Measurements from ENCODE around the gene GPS1. TPM values are rescaled to one million over a fixed set of nuclear protein-coding genes. Genes with fewer than 3 reads are reported as not detected.

GPS1 gene
- total and polyA plus RNA-seq, 9 of the 15 experiments (the other 6 are each of a cell fraction or from before 2014, with no cell fraction given): 3.1 to 167 (median 69.9) TPM

- TF ChIP-seq CXXC5 (CRISPR knock-in tag; IDR thresholded peaks at IDR 0.05) (no peak), ZBTB11 (CRISPR knock-in tag; IDR thresholded peaks at IDR 0.05) (no peak), TEAD4 (IDR thresholded peaks at IDR 0.05; ENCODE audit: low read length) (no peak), TEAD4 (CRISPR knock-in tag; IDR thresholded peaks at IDR 0.05; ENCODE audit: borderline replicate concordance) (peak; percentile 52; the same call in 1 of the 2 replicates), KAT7 (CRISPR knock-in tag; IDR thresholded peaks at IDR 0.05; ENCODE audit: borderline replicate concordance) (no peak), CTCF (IDR thresholded peaks at IDR 0.05 in 2 of 3, conservative IDR thresholded peaks at IDR 0.05 in 1 of 3; ENCODE audit: insufficient read depth in 2 of 3, low read depth in 1 of 3, low read length in 3 of 3) (peak in 2 of 3 experiments; percentile 26 to 27; a peak in 2 of 6 replicates), E2F6 (IDR thresholded peaks at IDR 0.05; ENCODE audit: borderline replicate concordance in 1 of 2, extremely low read depth in 1 of 2, insufficient read depth in 1 of 2, insufficient read length in 1 of 2, low read depth in 1 of 2, low read length in 1 of 2, poor library complexity in 1 of 2, severe bottlenecking in 1 of 2) (no peak), ZNF354B (CRISPR knock-in tag; IDR thresholded peaks at IDR 0.05) (no peak), ZNF780A (CRISPR knock-in tag; IDR thresholded peaks at IDR 0.05) (no peak), POLR2G (IDR thresholded peaks at IDR 0.05; ENCODE audit: low read depth, low read length) (peak; percentile 46), SMARCC2 (IDR thresholded peaks at IDR 0.05; ENCODE audit: low read depth) (no peak)
- intact Hi-C loops (cut with micrococcal nuclease): no loop called here
Observed at GRCh38 chr17:82062076-82062983, 10.6 kb downstream of the GPS1 start.

More at GRCh38 chr17:82062076-82062983, 10.6 kb downstream of the GPS1 start:
- H3K9ac ChIP-seq (ENCODE audit: insufficient read depth in 1 of 2, low read depth in 2 of 2, low read length in 2 of 2): peak overlapping the region in 1 of 2 experiments; percentile 46; a peak in 1 of 4 replicates
- no peak overlapping the region for H3K4me3 ChIP-seq
- no peaks in the 10 kb centered on the region; the same call in none of the 2 replicates for H4K20me1 ChIP-seq (replicated peaks; ENCODE audit: control insufficient read depth, insufficient read depth, low read length)
- ChIA-PET POLR2A (interaction anchor here (0.6 to 2.4 kb wide), 6 partner anchors 8 to 103 kb away, joined by 3 to 11 read pairs (median 4); no protein-coding TSS in a partner anchor), CTCF (ENCODE audit: low intra/inter-chr PET ratio) (no interaction called here)
- BruUV-seq (replicated peaks): no TSS peak
- in situ Hi-C loops (cut with MboI): no loop called here
- peaks cover 28% of the 10 kb centered on the region for H3K79me2 ChIP-seq (ENCODE audit: control insufficient read depth, insufficient read depth, low read length)
- FAIRE-seq (no peak), ATAC-seq (peak; percentile 36; the same call in 2 of the 3 replicates), DNase-seq (ENCODE audit: extremely low read depth in 1 of 4, low spot score in 3 of 4) (no peak)
- H3K9me3 ChIP-seq (replicated peaks; ENCODE audit: control insufficient read depth, insufficient read depth, low read depth, low read length): no peaks in the 10 kb centered on the region
- H3K36me3 ChIP-seq (ENCODE audit: control insufficient read depth, insufficient read depth, low read length): peaks cover 71% of the 10 kb centered on the region; the same call in 2 of the 3 replicates
- no peak overlapping the region for H3K4me2 ChIP-seq (ENCODE audit: insufficient read depth, low read length)
- H3K27ac ChIP-seq (ENCODE audit: extremely low read depth, low read depth, low read length): no peak overlapping the region
- no peaks in the 10 kb centered on the region for H3K27me3 ChIP-seq (ENCODE audit: control insufficient read depth in 2 of 2, insufficient read depth in 2 of 2, low read length in 2 of 2)
- peaks cover 3 to 83% of the 10 kb centered on the region in 2 experiments; a peak in 3 of 5 replicates for H3K4me1 ChIP-seq (replicated peaks in 1 of 2; ENCODE audit: control insufficient read depth in 2 of 2, insufficient read depth in 2 of 2, low read length in 2 of 2)
- WGBS (ENCODE audit: insufficient coverage, low coverage, missing lambda C conversion rate): 94% methylated on average over 23 of the region's 24 CpGs
- no peak overlapping the region for H2AFZ ChIP-seq (ENCODE audit: low read depth, low read length)
- no peaks in the 10 kb centered on the region for H3K9me1 ChIP-seq (ENCODE audit: control insufficient read depth, insufficient read depth, low read length)

Measured in K562 (cell line).